Measurements from ENCODE around the gene LGALS8. TPM values are rescaled to one million over a fixed set of nuclear protein-coding genes. Genes with fewer than 3 reads are reported as not detected.

The LGALS8 gene
- total RNA-seq, 1 donor from 2014 or later = 203 TPM

GRCh38 chr1:236590553-236591150 lies 66.9 kb downstream of the LGALS8 start:
- no peak for DNase-seq

GRCh38 chr1:236602171-236602570 lies 78.4 kb downstream of the LGALS8 start:
- DNase-seq = no peak

Other genes starting within 250 kb of the LGALS8 start
- 27.3 TPM for gene ERO1B, start 242.0 kb upstream of the LGALS8 start, total RNA-seq
- 6.1 TPM for gene EDARADD, start 129.7 kb upstream of the LGALS8 start, total RNA-seq
- 77.2 TPM for gene HEATR1, start 80.5 kb downstream of the LGALS8 start, total RNA-seq
- gene ACTN2, start 162.5 kb downstream of the LGALS8 start, total RNA-seq = 59.1 TPM